Subcutaneous abdominal adipose tissue (tissue), 5 donors: ENCODE measurements around the gene GMPS.
"Not testable (repeated sequence)": the region's sequence is repeated elsewhere in the genome, so short reads cannot be mapped to it uniquely, and the experiment has no call there.

ENCODE experiments used
- H3K27ac ChIP-seq: one replicate; pipeline ENCODE4 v1.7.0; 2013; ENCODE audit warnings: low read depth, mild to moderate bottlenecking, inconsistent platforms, low read length, moderate library complexity
- H3K27me3 ChIP-seq, 5 donors: one replicate each; pipeline ENCODE4 v1.7.0; 2013; ENCODE audit warnings: low read length in 5 of 5, inconsistent platforms in 1 of 5; ENCODE audit not compliant: control insufficient read depth in 5 of 5, insufficient read depth in 4 of 5
- H3K36me3 ChIP-seq, 5 donors: one replicate each; pipeline ENCODE4 v1.7.0; 2013; ENCODE audit warnings: low read length in 5 of 5; ENCODE audit not compliant: control insufficient read depth in 5 of 5, insufficient read depth in 5 of 5
- H3K4me1 ChIP-seq, 5 donors: one replicate each; pipeline ENCODE4 v1.7.0; 2013; ENCODE audit warnings: low read length in 5 of 5, mild to moderate bottlenecking in 3 of 5, moderate library complexity in 1 of 5; ENCODE audit not compliant: control insufficient read depth in 5 of 5, insufficient read depth in 5 of 5
- H3K4me3 ChIP-seq, 5 donors: one replicate each; pipeline ENCODE4 v1.7.0; 2013; ENCODE audit warnings: low read length in 5 of 5, low read depth in 1 of 5
- H3K9ac ChIP-seq, 5 donors: one replicate each; pipeline ENCODE4 v1.7.0; 2013; ENCODE audit warnings: low read length in 5 of 5, mild to moderate bottlenecking in 4 of 5, moderate library complexity in 3 of 5
- H3K9me3 ChIP-seq, 5 donors: one replicate each; pipeline ENCODE4 v1.7.0; 2013; ENCODE audit warnings: low read length in 5 of 5; ENCODE audit not compliant: control insufficient read depth in 5 of 5
- donor health status: healthy.
- donor health status: healthy.
- donor health status: healthy.
- donor health status: healthy.
- donor health status: healthy.

GMPS gene

GRCh38 chr3:155872904-155873646 is 2.6 kb downstream of the GMPS start:
- peak overlapping the region in 2 of 5 donors; percentile 47 to 87 for H3K9ac ChIP-seq
- no peak overlapping the region for H3K27ac ChIP-seq
- H3K9me3 ChIP-seq: no peaks in the 10 kb centered on the region
- no peaks in the 10 kb centered on the region for H3K27me3 ChIP-seq
- H3K4me1 ChIP-seq: peaks cover 0 to 19% (median 16%) of the 10 kb centered on the region in 5 donors
- no peak overlapping the region for H3K4me3 ChIP-seq
- no peaks in the 10 kb centered on the region for H3K36me3 ChIP-seq

DNA sequence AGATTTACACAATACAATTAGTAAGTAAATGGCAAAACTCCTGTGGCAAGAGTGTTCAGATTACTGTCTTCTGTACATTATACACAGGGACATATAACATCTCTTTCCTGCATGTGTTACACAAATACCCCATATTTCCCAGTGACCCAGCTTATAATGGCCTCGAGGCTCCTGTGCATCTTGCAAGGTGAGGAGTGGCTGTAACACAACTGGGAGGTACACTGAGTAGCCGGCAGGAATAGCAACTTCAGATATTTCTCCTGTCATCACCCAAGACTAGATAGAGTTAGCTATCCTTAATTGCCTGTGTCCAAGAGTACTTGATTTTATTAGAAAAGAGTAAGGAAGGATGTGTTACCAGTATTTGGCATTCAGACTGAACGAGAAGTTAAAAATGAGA is 5.6 kb downstream of the GMPS start:
- H3K36me3 ChIP-seq: no peaks in the 10 kb centered on the region
- H3K4me3 ChIP-seq: no peak overlapping the region
- H3K27ac ChIP-seq: no peak overlapping the region
- peaks cover 0 to 15% (median 11%) of the 10 kb centered on the region in 5 donors for H3K4me1 ChIP-seq
- no peaks in the 10 kb centered on the region for H3K9me3 ChIP-seq
- no peaks in the 10 kb centered on the region for H3K27me3 ChIP-seq
- H3K9ac ChIP-seq: no peak overlapping the region

DNA sequence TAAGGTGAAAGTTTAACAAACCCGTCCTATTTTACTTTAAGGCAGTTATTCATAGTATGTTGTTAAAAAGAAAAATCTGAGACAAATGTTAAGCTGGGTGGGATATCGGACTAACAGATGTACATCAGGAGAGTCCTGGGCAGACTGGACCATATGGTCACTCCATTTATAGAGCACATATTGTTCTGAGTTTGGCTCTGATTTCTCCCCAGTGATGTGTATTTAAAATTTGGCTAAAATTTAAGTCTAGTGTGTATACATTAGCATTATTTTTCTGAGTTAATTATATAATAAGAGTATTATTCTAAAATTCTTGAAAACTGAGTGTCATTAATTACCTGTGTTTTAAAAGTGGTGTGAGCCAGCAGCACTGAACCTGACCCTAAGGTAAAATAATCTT is 6.1 kb downstream of the GMPS start:
- peaks cover 0 to 15% (median 11%) of the 10 kb centered on the region in 5 donors for H3K4me1 ChIP-seq
- no peak overlapping the region for H3K4me3 ChIP-seq
- no peak overlapping the region for H3K9ac ChIP-seq

GRCh38 chr3:155880286-155880685 is 9.8 kb downstream of the GMPS start:
- Histone ChIP-seq H3K4me3 (no peak overlapping the region), H3K36me3 (no peaks in the 10 kb centered on the region), H3K27me3 (no peaks in the 10 kb centered on the region), H3K4me1 (peaks cover 0 to 9% (median 5%) of the 10 kb centered on the region in 5 donors), H3K9ac (no peak overlapping the region), H3K27ac (no peak overlapping the region), H3K9me3 (no peaks in the 10 kb centered on the region)

More for the DNA sequence above, 6.1 kb downstream of the GMPS start:
- no peak overlapping the region for H3K27ac ChIP-seq
- no peaks in the 10 kb centered on the region for H3K36me3 ChIP-seq
- H3K9me3 ChIP-seq: no peaks in the 10 kb centered on the region
- H3K27me3 ChIP-seq: no peaks in the 10 kb centered on the region

- Histone ChIP-seq H3K4me3 (no peak overlapping the region), H3K27ac (no peak overlapping the region), H3K36me3 (no peaks in the 10 kb centered on the region), H3K9me3 (no peaks in the 10 kb centered on the region), H3K27me3 (no peaks in the 10 kb centered on the region), H3K4me1 (peaks cover 0 to 8% (median 4%) of the 10 kb centered on the region in 5 donors), H3K9ac (no peak overlapping the region)
Observed at GRCh38 chr3:155884292-155884691, 13.8 kb downstream of the GMPS start.

- no peaks in the 10 kb centered on the region for H3K36me3 ChIP-seq
- no peak overlapping the region for H3K4me3 ChIP-seq
Observed at GRCh38 chr3:155885292-155885691, 14.8 kb downstream of the GMPS start.

GRCh38 chr3:155886348-155886747 is 15.9 kb downstream of the GMPS start:
- H3K27me3 ChIP-seq, H3K9ac ChIP-seq, H3K27ac ChIP-seq, H3K9me3 ChIP-seq, H3K36me3 ChIP-seq, H3K4me3 ChIP-seq: not testable (repeated sequence)
- H3K4me1 ChIP-seq: peaks cover 0 to 16% (median 5%) of the 10 kb centered on the region in 5 donors

More at GRCh38 chr3:155885292-155885691, 14.8 kb downstream of the GMPS start:
- Histone ChIP-seq H3K27me3 (no peaks in the 10 kb centered on the region), H3K9ac (no peak overlapping the region), H3K27ac (no peak overlapping the region), H3K9me3 (no peaks in the 10 kb centered on the region), H3K4me1 (peaks cover 0 to 9% (median 4%) of the 10 kb centered on the region in 5 donors)

- H3K27ac ChIP-seq: no peak overlapping the region
- H3K4me1 ChIP-seq: peaks cover 0 to 13% (median 5%) of the 10 kb centered on the region in 5 donors
- H3K4me3 ChIP-seq: no peak overlapping the region
- no peak overlapping the region for H3K9ac ChIP-seq
- H3K9me3 ChIP-seq: no peaks in the 10 kb centered on the region
- H3K27me3 ChIP-seq: no peaks in the 10 kb centered on the region
- H3K36me3 ChIP-seq: no peaks in the 10 kb centered on the region
Observed at GRCh38 chr3:155886915-155887314, 16.5 kb downstream of the GMPS start.

- Histone ChIP-seq H3K9ac (no peak overlapping the region), H3K27me3 (no peaks in the 10 kb centered on the region), H3K4me3 (no peak overlapping the region), H3K36me3 (peaks cover 0 to under 1% (median 0%) of the 10 kb centered on the region in 5 donors), H3K9me3 (no peaks in the 10 kb centered on the region), H3K4me1 (peaks cover 0 to 10% (median 5%) of the 10 kb centered on the region in 5 donors), H3K27ac (no peak overlapping the region)
Observed at GRCh38 chr3:155889212-155889611, 18.8 kb downstream of the GMPS start.

GRCh38 chr3:155889952-155890351 is 19.5 kb downstream of the GMPS start:
- H3K36me3 ChIP-seq: peaks cover 0 to 6% (median 3%) of the 10 kb centered on the region in 5 donors
- H3K27ac ChIP-seq: no peak overlapping the region
- H3K9ac ChIP-seq: no peak overlapping the region
- no peaks in the 10 kb centered on the region for H3K27me3 ChIP-seq
- peaks cover 0 to 10% (median 5%) of the 10 kb centered on the region in 5 donors for H3K4me1 ChIP-seq
- no peaks in the 10 kb centered on the region for H3K9me3 ChIP-seq
- no peak overlapping the region for H3K4me3 ChIP-seq
